ENCODE measurements around the gene ARHGAP22. TPM values are rescaled to one million over a fixed set of nuclear protein-coding genes. Genes with fewer than 3 reads are reported as not detected.

The ARHGAP22 gene
- total and polyA plus RNA-seq, 2 experiments from 2014 or later: 4.8 to 10.7 TPM

GRCh38 chr10:48496105-48496830 is 108.6 kb downstream of the ARHGAP22 start:
- Mint-ChIP-seq H3K27me3 (ENCODE audit: insufficient read depth, low read depth, poor library complexity) (peaks cover 4% of the 10 kb centered on the region), H3K4me3 (no peak overlapping the region), H3K36me3 (ENCODE audit: low read depth) (no peaks in the 10 kb centered on the region; the same call in 2 of the 3 replicates), H3K27ac (no peak overlapping the region), H3K4me1 (peaks cover 11% of the 10 kb centered on the region), H3K9me3 (no peaks in the 10 kb centered on the region)
- H3K79me2 ChIP-seq (replicated peaks; ENCODE audit: insufficient read depth): peaks cover 4% of the 10 kb centered on the region; the same call in 1 of the 2 replicates
- H3K27ac ChIP-seq (ENCODE audit: low read depth): no peak overlapping the region
- H3K4me3 ChIP-seq: no peak overlapping the region
- H3K4me1 ChIP-seq (ENCODE audit: insufficient read depth): no peaks in the 10 kb centered on the region
- TF ChIP-seq JUNB (IDR thresholded peaks at IDR 0.05; ENCODE audit: unreplicated experiment): no peak
- no peak for TF ChIP-seq POLR2AphosphoS5 (IDR thresholded peaks at IDR 0.05; ENCODE audit: low read depth)
- no peak for TF ChIP-seq EZH2phosphoT487 (IDR thresholded peaks at IDR 0.05; ENCODE audit: unreplicated experiment)
- TF ChIP-seq NANOG (IDR thresholded peaks at IDR 0.05; ENCODE audit: borderline replicate concordance): no peak
- no peak for TF ChIP-seq ETS1 (IDR thresholded peaks at IDR 0.05)
- TF ChIP-seq, protein P1, sequence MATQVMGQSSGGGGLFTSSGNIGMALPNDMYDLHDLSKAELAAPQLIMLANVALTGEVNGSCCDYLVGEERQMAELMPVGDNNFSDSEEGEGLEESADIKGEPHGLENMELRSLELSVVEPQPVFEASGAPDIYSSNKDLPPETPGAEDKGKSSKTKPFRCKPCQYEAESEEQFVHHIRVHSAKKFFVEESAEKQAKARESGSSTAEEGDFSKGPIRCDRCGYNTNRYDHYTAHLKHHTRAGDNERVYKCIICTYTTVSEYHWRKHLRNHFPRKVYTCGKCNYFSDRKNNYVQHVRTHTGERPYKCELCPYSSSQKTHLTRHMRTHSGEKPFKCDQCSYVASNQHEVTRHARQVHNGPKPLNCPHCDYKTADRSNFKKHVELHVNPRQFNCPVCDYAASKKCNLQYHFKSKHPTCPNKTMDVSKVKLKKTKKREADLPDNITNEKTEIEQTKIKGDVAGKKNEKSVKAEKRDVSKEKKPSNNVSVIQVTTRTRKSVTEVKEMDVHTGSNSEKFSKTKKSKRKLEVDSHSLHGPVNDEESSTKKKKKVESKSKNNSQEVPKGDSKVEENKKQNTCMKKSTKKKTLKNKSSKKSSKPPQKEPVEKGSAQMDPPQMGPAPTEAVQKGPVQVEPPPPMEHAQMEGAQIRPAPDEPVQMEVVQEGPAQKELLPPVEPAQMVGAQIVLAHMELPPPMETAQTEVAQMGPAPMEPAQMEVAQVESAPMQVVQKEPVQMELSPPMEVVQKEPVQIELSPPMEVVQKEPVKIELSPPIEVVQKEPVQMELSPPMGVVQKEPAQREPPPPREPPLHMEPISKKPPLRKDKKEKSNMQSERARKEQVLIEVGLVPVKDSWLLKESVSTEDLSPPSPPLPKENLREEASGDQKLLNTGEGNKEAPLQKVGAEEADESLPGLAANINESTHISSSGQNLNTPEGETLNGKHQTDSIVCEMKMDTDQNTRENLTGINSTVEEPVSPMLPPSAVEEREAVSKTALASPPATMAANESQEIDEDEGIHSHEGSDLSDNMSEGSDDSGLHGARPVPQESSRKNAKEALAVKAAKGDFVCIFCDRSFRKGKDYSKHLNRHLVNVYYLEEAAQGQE (IDR thresholded peaks at IDR 0.05; ENCODE audit: unreplicated experiment): no peak
- no peak for TF ChIP-seq CTCF (conservative IDR thresholded peaks at IDR 0.05; ENCODE audit: low read depth in 2 of 2)
- TF ChIP-seq CREB1 (CRISPR knock-in tag; IDR thresholded peaks at IDR 0.05; ENCODE audit: low read depth): no peak
- no peak for TF ChIP-seq ZNF462 (CRISPR knock-in tag; IDR thresholded peaks at IDR 0.05)
- no peak for TF ChIP-seq STAT1 (IDR thresholded peaks at IDR 0.05; ENCODE audit: unreplicated experiment)
- no peak for TF ChIP-seq EZH2 (IDR thresholded peaks at IDR 0.05; ENCODE audit: low read depth, unreplicated experiment)
- TF ChIP-seq ZNF331 (CRISPR knock-in tag; IDR thresholded peaks at IDR 0.05; ENCODE audit: low read depth): no peak
- H3K4me2 ChIP-seq: no peak overlapping the region
- H3K9me2 ChIP-seq (ENCODE audit: insufficient read depth): no peaks in the 10 kb centered on the region
- H3K36me3 ChIP-seq (ENCODE audit: insufficient read depth): no peaks in the 10 kb centered on the region
- H2AFZ ChIP-seq: no peak overlapping the region
- no peak for ATAC-seq
- H3F3A ChIP-seq (replicated peaks; ENCODE audit: low read depth): no peaks in the 10 kb centered on the region
- DNase-seq (ENCODE audit: low spot score): no peak
- peaks cover 13% of the 10 kb centered on the region; the same call in 1 of the 2 replicates for H4K20me1 ChIP-seq (replicated peaks; ENCODE audit: insufficient read depth)
- no peaks in the 10 kb centered on the region for H3K27me3 ChIP-seq (ENCODE audit: insufficient read depth)

Measured in GM23338 (cell line).